H9 (cell line): ENCODE measurements around the gene CREB5. TPM values are rescaled to one million over a fixed set of nuclear protein-coding genes. Genes with fewer than 3 reads are reported as not detected.

Source experiments
- DNase-seq: peaks from one replicate; pipeline ENCODE4 v3.0.0-alpha.2; 2017
- H2AFZ ChIP-seq: one replicate; pipeline ENCODE4 v1.6.1; 2013; ENCODE audit warnings: mild to moderate bottlenecking, low read length, control low read depth, moderate library complexity
- H2AK5ac ChIP-seq: 2 replicates; pipeline ENCODE4 v1.6.1; 2013; ENCODE audit warnings: low read length, control low read depth, mixed read lengths; ENCODE audit not compliant: insufficient read length
- H2BK120ac ChIP-seq: one replicate; pipeline ENCODE4 v1.6.1; 2013; ENCODE audit warnings: low read depth, mild to moderate bottlenecking, low read length, control low read depth, inconsistent platforms; ENCODE audit not compliant: poor library complexity, severe bottlenecking
- H2BK12ac ChIP-seq: 2 replicates; pipeline ENCODE4 v1.6.1; 2013; ENCODE audit warnings: low read length, control low read depth, mixed read lengths, low read depth; ENCODE audit not compliant: insufficient read length
- H2BK15ac ChIP-seq: 2 replicates; pipeline ENCODE4 v1.6.1; 2013; ENCODE audit warnings: low read depth, low read length, control low read depth
- H2BK20ac ChIP-seq: one replicate; pipeline ENCODE4 v1.6.1; 2013; ENCODE audit warnings: low read depth, mild to moderate bottlenecking, low read length, control low read depth, inconsistent platforms; ENCODE audit not compliant: poor library complexity, severe bottlenecking
- H2BK5ac ChIP-seq: 2 replicates; pipeline ENCODE4 v1.6.1; 2013; ENCODE audit warnings: low read length, control low read depth, mixed read lengths; ENCODE audit not compliant: insufficient read length
- H3K14ac ChIP-seq: 2 replicates; pipeline ENCODE4 v1.6.1; 2013; ENCODE audit warnings: low read length, control low read depth; ENCODE audit not compliant: insufficient read depth
- H3K18ac ChIP-seq: 2 replicates; pipeline ENCODE4 v1.6.1; 2013; ENCODE audit warnings: low read depth, mild to moderate bottlenecking, mixed read lengths, low read length, control low read depth; ENCODE audit not compliant: insufficient read length
- H3K23ac ChIP-seq: 2 replicates; pipeline ENCODE4 v1.6.1; 2013; ENCODE audit warnings: low read length, control low read depth, mixed read lengths, low read depth; ENCODE audit not compliant: insufficient read length
- H3K23me2 ChIP-seq: 2 replicates; pipeline ENCODE4 v1.6.1; 2013; ENCODE audit warnings: low read depth, mild to moderate bottlenecking, mixed read lengths, low read length, control low read depth; ENCODE audit not compliant: insufficient read length, poor library complexity, severe bottlenecking
- H3K27ac ChIP-seq: 2 replicates; pipeline ENCODE4 v1.5.1; 2013; ENCODE audit warnings: low read length, control low read depth, mixed read lengths, low read depth; ENCODE audit not compliant: insufficient read length
- H3K27me3 ChIP-seq: 2 replicates; pipeline ENCODE4 v1.6.1; 2013; ENCODE audit warnings: low read length, control low read depth, inconsistent platforms; ENCODE audit not compliant: insufficient read depth
- H3K4ac ChIP-seq: 2 replicates; pipeline ENCODE4 v1.6.1; 2013; ENCODE audit warnings: low read depth, mild to moderate bottlenecking, control low read depth, inconsistent platforms, low read length, moderate library complexity
- H3K4me1 ChIP-seq: 2 replicates; pipeline ENCODE4 v1.6.1; 2013; ENCODE audit warnings: low read length, control low read depth, inconsistent platforms; ENCODE audit not compliant: insufficient read depth
- H3K4me2 ChIP-seq: 2 replicates; pipeline ENCODE4 v1.6.1; 2013; ENCODE audit warnings: low read length, control low read depth, mixed read lengths; ENCODE audit not compliant: insufficient read length, insufficient read depth
- H3K56ac ChIP-seq: 2 replicates; pipeline ENCODE4 v1.6.1; 2013; ENCODE audit warnings: low read depth, mild to moderate bottlenecking, mixed read lengths, low read length, control low read depth; ENCODE audit not compliant: insufficient read length
- H3K79me1 ChIP-seq: 2 replicates; pipeline ENCODE4 v1.6.1; 2013; ENCODE audit warnings: low read depth, mild to moderate bottlenecking, moderate library complexity, low read length, control low read depth, inconsistent platforms; ENCODE audit not compliant: insufficient read depth, poor library complexity, severe bottlenecking
- H3K79me2 ChIP-seq: 2 replicates; pipeline ENCODE4 v1.6.1; 2013; ENCODE audit warnings: low read length, control low read depth, inconsistent platforms; ENCODE audit not compliant: insufficient read depth
- H3K9ac ChIP-seq: 2 replicates; pipeline ENCODE4 v1.6.1; 2013; ENCODE audit warnings: low read length, control low read depth, mixed read lengths; ENCODE audit not compliant: insufficient read length; ENCODE audit errors: extremely low read depth
- H3K9me3 ChIP-seq: one replicate; pipeline ENCODE4 v1.6.1; 2013; ENCODE audit warnings: low read depth, low read length, inconsistent platforms; ENCODE audit not compliant: control insufficient read depth
- H3T11ph ChIP-seq: one replicate; pipeline ENCODE4 v1.6.1; 2013; ENCODE audit warnings: mild to moderate bottlenecking, low read length, control low read depth, inconsistent platforms
- H4K20me1 ChIP-seq: one replicate; pipeline ENCODE4 v1.6.1; 2013; ENCODE audit not compliant: control insufficient read depth, insufficient read length, insufficient read depth
- H4K5ac ChIP-seq: 2 replicates; pipeline ENCODE4 v1.6.1; 2013; ENCODE audit warnings: low read depth, mild to moderate bottlenecking, mixed read lengths, low read length, control low read depth; ENCODE audit not compliant: insufficient read length
- H4K8ac ChIP-seq: replicated peaks from 2 replicates; pipeline ENCODE4 v1.6.1; 2013; ENCODE audit warnings: low read length, control low read depth, mixed read lengths, low read depth; ENCODE audit not compliant: insufficient read length
- H4K91ac ChIP-seq: 2 replicates; pipeline ENCODE4 v1.6.1; 2013; ENCODE audit warnings: low read depth, mild to moderate bottlenecking, moderate library complexity, mixed read lengths, low read length, control low read depth; ENCODE audit not compliant: insufficient read length
- H3K27ac Mint-ChIP-seq, 3 experiments: 2 replicates in 2 of 3; 3 replicates in 1 of 3; pipeline ENCODE4 v1.8.0; 2020 to 2021; ENCODE audit warnings: mixed read lengths in 3 of 3, mild to moderate bottlenecking in 1 of 3, moderate library complexity in 1 of 3
- H3K27me3 Mint-ChIP-seq: 2 replicates; pipeline ENCODE4 v1.8.0; 2021; ENCODE audit warnings: low read depth, mild to moderate bottlenecking, moderate library complexity, mixed read lengths
- H3K36me3 Mint-ChIP-seq, 3 experiments: 2 replicates in 2 of 3; 3 replicates in 1 of 3; pipeline ENCODE4 v1.8.0; 2020 to 2021; ENCODE audit warnings: low read depth in 3 of 3, mixed read lengths in 3 of 3; ENCODE audit not compliant: insufficient read depth in 1 of 3
- H3K4me1 Mint-ChIP-seq, 2 experiments: 2 replicates each; pipeline ENCODE4 v1.8.0; 2020; ENCODE audit warnings: mixed read lengths in 2 of 2
- H3K4me3 Mint-ChIP-seq, 2 experiments: 2 replicates in 1 of 2; 3 replicates in 1 of 2; pipeline ENCODE4 v1.8.0; 2020 to 2021; ENCODE audit warnings: mild to moderate bottlenecking in 2 of 2, mixed read lengths in 2 of 2, moderate library complexity in 1 of 2
- H3K9me3 Mint-ChIP-seq, 2 experiments: 2 replicates in 1 of 2; 3 replicates in 1 of 2; pipeline ENCODE4 v1.8.0; 2020; ENCODE audit warnings: mild to moderate bottlenecking in 2 of 2, mixed read lengths in 2 of 2, moderate library complexity in 1 of 2
- CTCF ChIP-seq: fragments of 200-600 bp; sonication (generic); conservative IDR thresholded peaks from 3 replicates; pipeline ENCODE4 v1.8.0; 2021; ENCODE audit warnings: antibody characterized with exemption, mild to moderate bottlenecking
- WGBS: extraction: QIAGEN DNeasy Blood & Tissue Kit; methylation state at CpG from one replicate; pipeline ENCODE4 v1.1.7; 2013; ENCODE audit warnings: missing lambda C conversion rate, low lambda C conversion rate, mixed read lengths; ENCODE audit not compliant: insufficient read length; ENCODE audit errors: extremely low coverage; 5-methylcytosine and 5-hydroxymethylcytosine counted together
- total RNA-seq: library from RNA; stranded (reverse); gene quantifications from 2 replicates; pipeline ENCODE4 v1.2.1, GENCODE V29; 2021

Gene CREB5
- total RNA-seq, 1 experiment from 2014 or later = 4.0 TPM

GRCh38 chr7:28649189-28649588 lies 236.9 kb downstream of the CREB5 start:
- Histone ChIP-seq H3K23me2 (no peaks in the 10 kb centered on the region), H2BK5ac (no peak overlapping the region), H4K91ac (no peak overlapping the region), H2BK15ac (no peak overlapping the region), H4K5ac (no peak overlapping the region), H3K9me3 (no peaks in the 10 kb centered on the region), H3K4ac (no peak overlapping the region), H3K79me1 (no peaks in the 10 kb centered on the region), H4K20me1 (no peaks in the 10 kb centered on the region), H3K18ac (no peak overlapping the region), H3T11ph (no peak overlapping the region), H3K27ac (no peak overlapping the region), H3K4me2 (no peak overlapping the region), H2BK120ac (no peak overlapping the region), H3K14ac (no peak overlapping the region), H4K8ac (no peak overlapping the region), H2BK12ac (no peak overlapping the region), H2AK5ac (no peak overlapping the region), H2AFZ (no peak overlapping the region), H2BK20ac (no peak overlapping the region), H3K23ac (no peak overlapping the region), H3K56ac (no peak overlapping the region), H3K27me3 (no peaks in the 10 kb centered on the region), H3K9ac (no peak overlapping the region), H3K79me2 (no peaks in the 10 kb centered on the region), H3K4me1 (no peaks in the 10 kb centered on the region)
- H3K27ac Mint-ChIP-seq = no peak overlapping the region
- H3K36me3 Mint-ChIP-seq = no peaks in the 10 kb centered on the region
- no peaks in the 10 kb centered on the region for H3K9me3 Mint-ChIP-seq
- H3K27me3 Mint-ChIP-seq = no peaks in the 10 kb centered on the region
- peaks cover under 1 to 4% of the 10 kb centered on the region in 2 experiments; a peak in 2 of 4 replicates for H3K4me1 Mint-ChIP-seq
- no peak for TF ChIP-seq CTCF
- no peak overlapping the region for H3K4me3 Mint-ChIP-seq
- no peak for DNase-seq
- WGBS = no CpG with 5 or more reads among the region's 1 CpG
